ENCODE data around the gene KCNQ5. TPM values are rescaled to one million over a fixed set of nuclear protein-coding genes. Genes with fewer than 3 reads are reported as not detected.

KCNQ5 gene
- total RNA-seq, 1 donor from 2014 or later: 1.5 TPM

DNA sequence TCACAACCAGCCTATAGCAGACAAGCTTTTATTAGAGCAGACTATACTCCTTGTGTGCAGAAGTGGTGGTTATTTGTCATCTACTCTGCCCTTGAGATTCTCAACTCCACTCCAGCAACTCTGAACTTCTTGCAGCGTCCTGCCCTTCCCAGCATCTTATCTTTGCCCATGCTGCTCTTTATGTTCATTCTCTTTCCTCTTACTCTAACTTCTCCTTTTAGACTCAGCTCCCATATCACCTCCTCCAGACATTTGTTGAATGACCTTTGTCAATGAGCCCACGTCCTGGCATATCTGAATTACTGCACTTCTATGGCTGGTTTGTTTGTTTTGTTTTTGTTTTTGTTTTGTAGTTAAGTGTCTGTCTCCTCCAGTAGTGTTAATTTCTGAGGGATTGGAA lies 81.2 kb downstream of the KCNQ5 start:
- Mint-ChIP-seq H3K9me3 (ENCODE audit: unreplicated experiment) (no peaks in the 10 kb centered on the region), H3K4me1 (ENCODE audit: low read depth, unreplicated experiment) (no peaks in the 10 kb centered on the region), H3K4me3 (ENCODE audit: unreplicated experiment) (no peak overlapping the region), H3K27me3 (ENCODE audit: unreplicated experiment) (no peaks in the 10 kb centered on the region), H3K27ac (ENCODE audit: unreplicated experiment) (no peak overlapping the region), H3K36me3 (ENCODE audit: unreplicated experiment) (no peaks in the 10 kb centered on the region)
- no peak for DNase-seq
- TF ChIP-seq, protein P1, sequence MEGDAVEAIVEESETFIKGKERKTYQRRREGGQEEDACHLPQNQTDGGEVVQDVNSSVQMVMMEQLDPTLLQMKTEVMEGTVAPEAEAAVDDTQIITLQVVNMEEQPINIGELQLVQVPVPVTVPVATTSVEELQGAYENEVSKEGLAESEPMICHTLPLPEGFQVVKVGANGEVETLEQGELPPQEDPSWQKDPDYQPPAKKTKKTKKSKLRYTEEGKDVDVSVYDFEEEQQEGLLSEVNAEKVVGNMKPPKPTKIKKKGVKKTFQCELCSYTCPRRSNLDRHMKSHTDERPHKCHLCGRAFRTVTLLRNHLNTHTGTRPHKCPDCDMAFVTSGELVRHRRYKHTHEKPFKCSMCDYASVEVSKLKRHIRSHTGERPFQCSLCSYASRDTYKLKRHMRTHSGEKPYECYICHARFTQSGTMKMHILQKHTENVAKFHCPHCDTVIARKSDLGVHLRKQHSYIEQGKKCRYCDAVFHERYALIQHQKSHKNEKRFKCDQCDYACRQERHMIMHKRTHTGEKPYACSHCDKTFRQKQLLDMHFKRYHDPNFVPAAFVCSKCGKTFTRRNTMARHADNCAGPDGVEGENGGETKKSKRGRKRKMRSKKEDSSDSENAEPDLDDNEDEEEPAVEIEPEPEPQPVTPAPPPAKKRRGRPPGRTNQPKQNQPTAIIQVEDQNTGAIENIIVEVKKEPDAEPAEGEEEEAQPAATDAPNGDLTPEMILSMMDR (IDR thresholded peaks at IDR 0.05; ENCODE audit: partially characterized antibody, unreplicated experiment): no peak

DNA sequence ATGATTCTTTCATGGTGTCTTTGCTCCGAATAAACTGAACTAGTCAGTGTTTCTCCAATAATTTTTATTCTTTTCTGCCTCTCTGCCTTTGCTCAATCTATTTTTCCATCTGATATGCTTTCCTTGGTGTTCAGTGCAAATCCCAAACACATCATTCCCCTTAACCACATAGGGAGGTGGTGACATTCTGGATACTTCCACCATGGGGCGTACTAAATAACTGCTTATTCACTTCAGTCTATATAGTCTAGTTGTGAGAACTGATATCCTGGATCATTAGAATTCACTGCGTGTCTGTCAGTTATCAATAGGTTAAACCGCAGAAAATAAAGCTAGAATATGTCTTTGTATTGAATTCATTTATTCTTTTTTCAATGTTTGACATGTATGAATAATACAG lies 83.1 kb downstream of the KCNQ5 start:
- no peak for DNase-seq
- TF ChIP-seq, protein P1 (IDR thresholded peaks at IDR 0.05; ENCODE audit: partially characterized antibody, unreplicated experiment): no peak
- H3K27me3 Mint-ChIP-seq (ENCODE audit: unreplicated experiment): no peaks in the 10 kb centered on the region
- no peaks in the 10 kb centered on the region for H3K36me3 Mint-ChIP-seq (ENCODE audit: unreplicated experiment)
- no peak overlapping the region for H3K4me3 Mint-ChIP-seq (ENCODE audit: unreplicated experiment)
- H3K9me3 Mint-ChIP-seq (ENCODE audit: unreplicated experiment): no peaks in the 10 kb centered on the region
- no peak overlapping the region for H3K27ac Mint-ChIP-seq (ENCODE audit: unreplicated experiment)
- H3K4me1 Mint-ChIP-seq (ENCODE audit: low read depth, unreplicated experiment): no peaks in the 10 kb centered on the region

DNA sequence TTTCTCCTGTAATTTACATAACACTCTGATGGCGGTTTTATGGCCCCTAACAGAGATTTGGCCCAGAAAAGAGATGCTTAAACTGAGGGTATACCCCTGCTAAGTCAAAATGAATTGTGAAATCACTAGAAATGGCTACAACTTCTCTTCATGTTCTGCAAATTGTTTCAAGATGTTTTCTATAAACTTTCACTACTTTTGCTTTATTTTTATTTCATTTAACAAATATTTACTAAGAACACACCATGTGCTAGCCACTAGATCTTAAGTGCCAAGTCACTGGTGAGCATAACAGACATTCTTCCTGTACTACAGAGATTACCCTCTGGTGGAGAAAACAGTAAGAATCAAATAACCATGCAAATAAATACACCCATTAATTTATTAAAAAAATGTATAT lies 87.6 kb downstream of the KCNQ5 start:
- no peaks in the 10 kb centered on the region for H3K36me3 Mint-ChIP-seq (ENCODE audit: unreplicated experiment)
- TF ChIP-seq, protein P1 (IDR thresholded peaks at IDR 0.05; ENCODE audit: partially characterized antibody, unreplicated experiment): no peak
- DNase-seq: no peak

DNA sequence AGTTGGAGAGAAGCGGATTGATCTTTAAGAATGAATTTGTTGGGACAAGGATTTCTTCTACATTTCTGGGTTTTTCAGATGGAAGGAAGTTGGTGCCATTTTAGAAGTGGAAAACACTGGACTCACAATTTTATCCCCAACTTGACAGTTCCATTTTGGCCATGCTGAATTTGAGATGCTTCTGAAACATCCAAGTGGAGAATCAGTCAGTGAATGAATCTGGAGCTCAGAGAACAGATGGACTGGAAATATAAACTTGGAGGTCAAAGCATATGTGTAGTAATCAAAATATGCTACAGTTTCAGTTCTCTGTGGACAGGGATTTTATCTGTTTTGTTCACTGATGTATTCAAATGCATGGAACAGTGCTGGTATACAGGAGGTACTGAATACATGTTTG lies 89.9 kb downstream of the KCNQ5 start:
- Mint-ChIP-seq H3K36me3 (ENCODE audit: unreplicated experiment) (no peaks in the 10 kb centered on the region), H3K4me3 (ENCODE audit: unreplicated experiment) (no peak overlapping the region), H3K4me1 (ENCODE audit: low read depth, unreplicated experiment) (no peaks in the 10 kb centered on the region), H3K27ac (ENCODE audit: unreplicated experiment) (no peak overlapping the region), H3K27me3 (ENCODE audit: unreplicated experiment) (no peaks in the 10 kb centered on the region), H3K9me3 (ENCODE audit: unreplicated experiment) (no peaks in the 10 kb centered on the region)
- DNase-seq: no peak
- TF ChIP-seq, protein P1 (IDR thresholded peaks at IDR 0.05; ENCODE audit: partially characterized antibody, unreplicated experiment): no peak

More for the DNA sequence above, 87.6 kb downstream of the KCNQ5 start:
- H3K4me1 Mint-ChIP-seq (ENCODE audit: low read depth, unreplicated experiment): no peaks in the 10 kb centered on the region
- no peaks in the 10 kb centered on the region for H3K9me3 Mint-ChIP-seq (ENCODE audit: unreplicated experiment)
- no peaks in the 10 kb centered on the region for H3K27me3 Mint-ChIP-seq (ENCODE audit: unreplicated experiment)
- no peak overlapping the region for H3K4me3 Mint-ChIP-seq (ENCODE audit: unreplicated experiment)
- H3K27ac Mint-ChIP-seq (ENCODE audit: unreplicated experiment): no peak overlapping the region

DNA sequence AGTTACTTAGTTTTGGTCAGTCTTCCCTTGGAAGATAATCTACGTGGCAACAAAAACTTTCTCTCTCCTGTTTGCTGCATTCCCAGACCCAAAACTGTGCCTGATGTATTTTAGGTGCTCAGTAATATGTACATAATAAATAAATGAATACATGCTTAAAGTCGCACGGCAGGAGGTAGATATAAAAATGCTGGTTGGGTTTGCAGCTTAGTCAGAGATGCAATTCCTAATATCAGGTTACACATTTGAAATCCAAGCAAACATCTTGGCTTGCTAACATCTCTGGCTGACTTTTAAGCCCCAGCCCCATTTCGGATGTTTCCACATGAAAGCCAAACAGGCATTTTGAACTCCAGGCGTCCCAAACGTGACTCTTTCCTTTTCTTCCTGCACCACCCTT lies 91.0 kb downstream of the KCNQ5 start:
- no peaks in the 10 kb centered on the region for H3K36me3 Mint-ChIP-seq (ENCODE audit: unreplicated experiment)
- DNase-seq: no peak
- TF ChIP-seq, protein P1 (IDR thresholded peaks at IDR 0.05; ENCODE audit: partially characterized antibody, unreplicated experiment): no peak
- H3K27me3 Mint-ChIP-seq (ENCODE audit: unreplicated experiment): no peaks in the 10 kb centered on the region
- no peaks in the 10 kb centered on the region for H3K4me1 Mint-ChIP-seq (ENCODE audit: low read depth, unreplicated experiment)
- H3K4me3 Mint-ChIP-seq (ENCODE audit: unreplicated experiment): no peak overlapping the region
- no peak overlapping the region for H3K27ac Mint-ChIP-seq (ENCODE audit: unreplicated experiment)
- H3K9me3 Mint-ChIP-seq (ENCODE audit: unreplicated experiment): no peaks in the 10 kb centered on the region
